Measurements from ENCODE around the gene ZNF474.

ZNF474 gene

GRCh38 chr5:122183098-122183787 lies 53.9 kb downstream of the ZNF474 start:
- no peak for DNase-seq

GRCh38 chr5:122183788-122184170 lies 54.4 kb downstream of the ZNF474 start:
- DNase-seq, result no peak

DNA sequence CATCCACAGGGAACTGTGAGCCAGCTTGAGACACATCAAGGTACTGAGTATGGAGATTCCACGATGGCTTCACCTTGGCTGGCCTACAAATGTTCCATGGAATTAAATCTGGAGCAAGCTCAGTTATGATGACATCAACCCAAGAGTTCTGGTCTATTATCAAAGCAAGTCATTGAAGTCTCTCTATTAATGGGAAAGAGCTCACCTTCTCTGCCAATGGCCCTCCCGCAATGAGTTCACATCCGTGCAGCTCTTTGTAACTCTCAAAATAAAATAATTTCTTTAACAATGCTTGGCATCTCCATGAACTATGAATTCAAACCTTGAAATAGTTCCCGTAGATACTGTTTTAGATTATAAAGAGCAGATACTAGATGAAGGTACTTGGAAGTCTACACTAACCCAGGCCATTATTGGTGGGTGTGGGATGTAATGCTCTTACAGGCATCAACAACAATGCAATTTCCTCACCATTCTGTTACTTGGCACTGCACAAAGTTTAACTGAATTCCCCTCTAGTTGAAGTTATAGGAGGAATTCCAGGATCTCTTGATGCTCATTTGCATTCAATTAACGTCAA lies 55.4 kb downstream of the ZNF474 start:
- DNase-seq, result no peak

DNA sequence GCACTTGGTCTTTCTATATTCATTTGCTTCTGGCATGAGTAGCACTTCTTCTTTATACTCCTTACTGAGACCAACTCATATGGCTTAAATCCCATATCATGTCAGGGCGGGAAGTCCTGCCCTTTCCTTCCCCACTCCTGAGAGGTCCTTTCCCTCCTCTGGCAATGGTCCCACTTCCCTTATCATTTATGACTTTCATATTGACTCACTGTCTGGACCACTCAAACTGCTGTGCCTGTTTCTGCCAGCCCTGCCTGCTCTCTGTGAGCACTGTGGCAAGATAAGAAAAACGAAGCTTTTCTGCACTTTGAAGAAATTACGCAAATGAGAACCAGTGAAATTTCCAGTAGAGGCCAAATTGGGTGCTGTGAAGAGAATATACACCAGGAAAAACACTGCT lies 58.1 kb downstream of the ZNF474 start:
- DNase-seq, result no peak

DNA sequence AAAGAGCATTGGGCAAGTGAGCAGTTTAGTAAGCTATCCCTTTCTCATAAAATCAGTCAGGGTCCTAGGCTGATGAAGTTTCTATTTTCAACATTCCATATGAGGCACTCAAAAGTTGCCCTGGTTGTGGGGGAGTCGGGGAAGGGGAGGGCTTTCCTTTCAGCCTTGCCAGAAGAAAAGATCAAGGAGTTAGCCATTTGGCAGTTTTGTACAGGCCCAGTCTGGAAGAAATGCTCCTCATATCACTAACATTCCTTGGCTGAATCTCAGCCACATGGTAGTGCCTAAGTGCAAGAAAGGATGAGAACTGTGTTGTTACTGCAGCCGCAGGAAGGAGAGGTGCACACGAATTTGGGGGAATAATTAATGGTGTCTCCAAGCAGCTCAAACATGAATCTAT lies 60.8 kb downstream of the ZNF474 start:
- no peak for DNase-seq

- no peak for DNase-seq
These were observed 63.5 kb downstream of the ZNF474 start for GRCh38 chr5:122192497-122193496.

DNA sequence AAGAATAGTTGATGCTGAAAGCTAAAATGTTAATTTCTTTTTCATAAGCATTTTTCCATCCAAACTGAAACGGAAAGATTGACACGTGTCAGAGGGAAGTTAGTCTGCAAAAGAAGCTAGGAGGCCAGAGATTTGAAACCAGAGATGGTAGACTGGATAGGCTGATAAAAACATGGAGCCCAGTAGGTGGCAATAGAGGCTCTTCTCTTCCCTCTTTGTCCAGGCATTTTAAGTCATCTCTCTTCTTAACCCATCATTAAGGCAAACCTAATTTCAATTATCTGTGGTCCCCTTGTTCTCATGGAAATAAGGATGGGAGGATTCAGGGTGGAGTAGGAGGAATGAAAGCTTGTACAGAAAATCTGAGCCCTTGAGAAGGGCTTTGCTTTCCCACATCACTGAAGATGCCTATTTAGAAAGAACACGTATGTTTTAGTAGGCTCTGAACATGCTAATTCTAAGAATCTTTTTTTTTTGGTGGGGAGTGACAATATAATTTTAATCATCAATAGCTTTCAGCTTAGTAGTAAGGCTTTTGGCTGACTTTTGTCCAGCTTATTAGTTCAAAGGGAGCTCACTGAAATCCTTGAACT lies 66.6 kb downstream of the ZNF474 start:
- DNase-seq, result no peak

DNA sequence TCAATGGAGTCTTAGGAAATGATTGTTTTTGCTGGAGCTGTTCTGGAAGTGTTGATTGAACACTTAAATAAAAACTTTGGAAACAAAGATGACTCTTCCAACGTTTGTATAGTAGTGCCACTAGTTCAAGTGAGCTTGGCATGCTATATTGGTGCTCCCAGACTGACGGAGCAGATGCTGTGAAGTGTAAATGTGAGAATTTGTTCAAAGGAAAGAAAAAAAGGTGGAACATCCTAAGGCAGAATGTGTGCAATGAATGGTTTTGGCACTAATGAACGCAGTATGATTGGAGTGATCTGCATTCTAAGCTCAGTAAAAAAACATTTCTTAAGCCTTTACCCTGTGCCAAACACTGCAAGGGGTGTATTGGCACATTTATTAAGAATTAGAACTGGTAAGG lies 69.8 kb downstream of the ZNF474 start:
- DNase-seq, result no peak

DNA sequence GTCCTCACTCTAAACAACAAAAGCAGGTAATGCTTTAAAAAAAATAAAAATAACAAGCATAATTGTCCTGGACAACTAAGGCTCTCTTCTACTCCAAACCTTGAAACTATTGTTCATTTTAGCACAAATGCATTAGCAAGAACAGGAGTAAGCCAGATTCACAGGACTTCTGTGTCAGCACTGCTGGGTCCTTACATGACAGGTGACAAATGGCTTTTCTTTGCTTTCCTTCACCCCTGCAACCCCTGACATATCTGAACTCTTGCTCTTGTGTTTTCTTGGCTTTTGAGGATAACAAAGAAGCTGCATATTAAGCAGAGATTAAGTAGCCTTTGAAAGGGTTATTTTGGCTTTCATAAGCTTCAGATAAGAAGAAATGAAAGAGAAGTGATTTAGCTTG lies 71.1 kb downstream of the ZNF474 start:
- no peak for DNase-seq

GRCh38 chr5:122200865-122201264 lies 71.5 kb downstream of the ZNF474 start:
- DNase-seq, result no peak

- no peak for DNase-seq
These were observed 72.0 kb downstream of the ZNF474 start for GRCh38 chr5:122201365-122201764.

DNA sequence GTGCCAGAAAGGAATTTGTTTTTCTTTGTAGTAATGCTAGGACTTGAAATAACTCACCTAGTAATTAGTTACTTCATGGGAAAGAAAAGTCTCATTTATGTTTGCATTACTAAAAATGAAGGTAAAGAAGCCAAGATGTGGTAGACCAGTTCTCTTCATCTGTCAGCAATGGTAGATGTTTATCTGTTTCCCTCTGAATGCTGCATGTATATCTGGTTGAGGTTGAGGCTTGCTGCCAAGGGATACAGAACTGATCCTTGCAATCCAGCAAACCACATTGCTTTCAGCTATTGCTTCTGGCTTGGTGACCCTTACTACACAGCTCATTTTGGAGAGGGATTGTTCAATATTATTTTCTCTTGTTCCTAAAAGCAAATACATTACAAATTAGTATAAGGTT lies 73.6 kb downstream of the ZNF474 start:
- no peak for DNase-seq

All from effector CD8-positive, alpha-beta T cell (primary cell).